Activated T-cell treated with anti-CD3 and anti-CD28 coated beads, Interleukin-2, amount 50 U/mL, for 48 hours (primary cell): Measurements from ENCODE around the gene CHST15.

Source experiments
- DNase-seq, 2 experiments: peaks; one replicate each; pipeline ENCODE4 v3.0.0-alpha.2; 2020

The CHST15 gene

GRCh38 chr10:124025660-124026588 is 67.5 kb downstream of the CHST15 start:
- no peak for DNase-seq

DNA sequence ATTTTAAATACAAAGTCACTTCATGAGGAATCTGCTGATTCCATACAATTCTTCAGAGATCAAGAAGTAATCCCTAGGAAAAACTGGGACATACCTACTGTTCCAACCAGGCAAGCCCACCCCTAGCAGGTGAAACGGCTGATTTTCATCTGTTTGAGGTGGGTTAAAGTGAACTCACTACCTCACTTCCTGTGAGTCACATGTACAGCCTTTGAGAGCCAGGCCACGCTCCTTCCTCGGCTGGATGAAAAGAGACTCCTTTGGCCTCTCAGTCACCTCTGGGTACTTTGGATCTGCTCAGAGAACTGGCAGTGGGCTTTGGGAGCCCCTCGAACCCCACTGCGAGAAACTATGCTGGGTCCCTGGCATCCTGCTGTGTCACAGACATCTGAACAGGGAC is 68.2 kb downstream of the CHST15 start:
- DNase-seq, result no peak

GRCh38 chr10:124022066-124022465 is 71.3 kb downstream of the CHST15 start:
- no peak for DNase-seq

GRCh38 chr10:124020981-124021815 is 72.2 kb downstream of the CHST15 start:
- DNase-seq, result no peak

- no peak for DNase-seq
These were observed 73.3 kb downstream of the CHST15 start for GRCh38 chr10:124019886-124020797.

DNA sequence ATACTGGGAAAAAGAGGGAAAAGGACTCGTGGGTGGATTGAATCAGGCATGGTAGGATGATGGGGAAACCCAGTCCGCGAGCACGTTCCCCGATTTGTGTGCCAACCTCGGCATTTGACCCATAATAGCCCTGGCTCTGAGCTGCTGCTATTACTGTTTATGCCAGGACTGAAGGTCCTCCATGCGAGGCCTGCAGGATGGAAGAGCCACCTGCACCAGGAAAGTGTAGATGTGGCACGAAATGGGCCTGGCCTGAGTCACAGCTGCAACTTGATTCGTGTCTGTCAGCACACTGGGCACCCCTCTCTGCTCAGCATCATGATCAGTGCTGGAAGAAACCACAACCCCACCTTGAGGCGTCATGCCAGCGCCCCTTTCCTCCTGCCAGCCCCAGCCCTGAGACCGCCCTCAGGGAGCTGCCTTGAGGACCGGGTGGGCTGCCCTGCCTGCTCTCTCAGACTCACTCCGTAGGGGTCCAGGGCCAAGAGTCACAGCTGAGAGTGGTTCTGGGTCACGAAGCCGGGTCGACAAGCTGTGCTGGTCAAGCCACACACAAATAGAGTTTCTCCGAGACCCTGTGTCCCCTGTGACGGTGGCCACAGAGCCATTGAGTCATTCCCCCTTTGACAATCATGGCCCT is 74.4 kb downstream of the CHST15 start:
- no peak for DNase-seq

DNA sequence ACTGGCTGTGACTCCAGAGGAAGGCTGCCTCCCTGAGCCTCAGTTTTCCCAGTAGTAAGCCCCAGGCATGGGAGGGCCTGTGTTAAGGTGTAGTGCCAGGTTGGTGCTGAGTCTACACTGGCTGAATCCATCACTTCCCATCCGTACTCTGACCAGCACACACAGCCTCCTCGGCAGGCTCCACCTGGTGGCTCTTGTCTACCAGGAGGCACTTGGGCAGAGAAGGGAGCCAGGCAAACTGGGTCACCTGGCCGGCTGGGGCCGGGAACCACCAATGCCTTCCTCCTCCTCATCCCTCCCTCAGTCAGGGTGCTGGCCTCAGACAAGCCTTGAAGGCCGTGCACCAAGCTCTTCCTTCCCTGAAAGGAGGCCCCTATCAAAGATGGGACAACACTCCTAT is 75.7 kb downstream of the CHST15 start:
- no peak for DNase-seq

DNA sequence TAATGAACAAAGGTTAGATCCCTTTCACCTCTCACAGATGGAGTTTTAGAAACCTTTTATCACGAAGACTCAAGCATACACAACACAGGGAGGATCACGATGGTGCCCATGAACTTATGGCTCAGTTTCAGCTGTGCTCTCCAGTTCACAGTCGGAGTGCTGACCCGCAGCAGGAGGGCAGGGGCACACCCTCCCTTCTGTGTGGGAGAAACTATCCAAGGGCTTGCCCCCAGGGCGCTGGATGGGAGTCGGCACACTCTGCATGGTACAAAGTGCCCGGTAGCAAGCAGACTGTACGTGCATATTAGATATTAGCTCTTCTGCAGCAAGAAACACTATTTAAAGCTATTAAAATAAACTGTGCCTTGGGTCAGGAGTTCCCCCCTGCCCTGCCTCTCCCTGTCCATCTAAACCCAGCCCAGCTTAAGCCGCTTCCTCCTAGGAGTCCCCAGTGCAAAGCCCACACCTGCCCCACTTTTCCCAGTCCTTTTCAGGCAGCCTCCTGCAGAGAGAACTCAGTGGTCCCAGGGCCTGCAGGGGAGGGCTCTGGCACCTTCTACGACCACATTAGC is 76.5 kb downstream of the CHST15 start:
- no peak for DNase-seq

DNA sequence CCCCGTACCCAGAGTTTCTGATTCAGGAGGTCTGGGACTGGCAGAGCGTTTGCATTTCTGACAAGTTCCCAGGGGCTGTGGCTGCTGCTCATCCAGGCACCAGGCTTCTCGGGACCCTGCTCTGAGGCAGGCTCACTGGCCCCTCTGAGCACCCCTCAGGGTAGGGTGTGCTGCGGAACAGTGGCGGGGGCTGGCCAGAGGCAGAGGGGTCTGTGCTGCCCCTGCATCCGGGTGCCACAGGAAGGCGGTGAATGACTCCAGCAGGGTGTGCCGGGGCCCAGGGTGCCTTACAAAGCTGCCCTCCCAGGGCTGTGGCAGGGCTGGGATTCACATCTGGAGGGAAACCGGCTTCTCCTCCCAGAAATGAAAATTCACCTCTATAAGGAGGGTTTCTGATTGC is 77.4 kb downstream of the CHST15 start:
- no peak for DNase-seq

DNA sequence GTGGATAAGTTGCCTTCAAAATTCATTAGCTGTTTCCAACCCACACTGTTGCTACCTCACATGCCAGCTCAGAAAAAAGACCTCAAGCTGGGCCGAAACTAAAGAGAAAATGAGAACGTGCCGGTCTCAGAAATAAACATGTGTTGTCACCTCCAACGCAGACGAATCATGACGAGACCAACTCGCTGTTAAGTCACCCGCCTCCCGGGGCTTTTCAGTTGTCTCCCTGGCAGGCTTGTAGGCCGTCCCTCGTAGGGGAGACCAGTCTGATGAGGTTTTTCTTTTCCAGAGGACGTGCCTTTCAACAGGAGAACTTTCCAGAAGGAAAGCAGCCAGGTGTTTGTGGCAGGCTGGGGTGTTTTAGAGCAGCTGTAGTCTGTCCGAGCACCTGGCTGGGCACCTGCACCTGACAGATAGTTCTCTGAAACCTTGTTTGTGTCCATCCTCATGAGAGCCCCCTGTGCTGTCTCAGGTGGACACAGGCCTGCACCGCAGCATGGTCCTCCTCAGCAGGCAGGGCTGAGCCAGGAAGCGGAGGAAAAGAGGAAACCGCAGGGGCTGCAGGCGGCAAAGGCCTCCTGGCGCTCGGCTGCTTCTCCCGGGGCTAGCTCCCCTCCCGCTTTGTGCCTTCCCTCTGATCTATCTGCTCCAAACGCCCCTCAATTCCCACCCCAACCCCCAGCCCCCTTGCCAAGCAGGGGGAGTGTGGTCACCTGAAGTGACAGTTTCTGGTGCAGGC is 78.8 kb downstream of the CHST15 start:
- no peak for DNase-seq

- DNase-seq, result no peak
These were observed 79.5 kb downstream of the CHST15 start for GRCh38 chr10:124013916-124014315.

- no peak for DNase-seq
These were observed 80.4 kb downstream of the CHST15 start for GRCh38 chr10:124012991-124013390.

- DNase-seq, result no peak
These were observed 80.8 kb downstream of the CHST15 start for GRCh38 chr10:124012583-124012982.

- no peak for DNase-seq
These were observed 81.3 kb downstream of the CHST15 start for GRCh38 chr10:124012066-124012465.

DNA sequence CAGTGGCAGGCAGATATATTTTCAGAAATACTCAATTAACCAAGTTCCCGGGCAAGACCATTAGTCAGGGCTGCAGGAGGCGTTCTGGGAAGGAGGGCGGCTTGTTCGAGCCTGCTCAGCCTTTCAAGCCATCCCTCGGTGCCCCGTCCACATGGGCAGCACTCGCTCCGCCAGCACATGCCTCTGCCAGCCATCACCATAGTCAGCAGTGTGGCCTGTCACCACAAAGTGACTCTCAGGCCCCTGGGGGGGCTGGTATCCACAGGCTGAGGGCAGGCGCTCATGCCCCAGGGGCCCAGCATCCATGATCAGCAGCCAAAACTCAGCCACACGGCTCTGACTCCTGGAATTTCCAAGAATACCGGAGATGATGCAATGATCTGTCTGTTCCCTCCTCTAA is 81.9 kb downstream of the CHST15 start:
- DNase-seq, result no peak

DNA sequence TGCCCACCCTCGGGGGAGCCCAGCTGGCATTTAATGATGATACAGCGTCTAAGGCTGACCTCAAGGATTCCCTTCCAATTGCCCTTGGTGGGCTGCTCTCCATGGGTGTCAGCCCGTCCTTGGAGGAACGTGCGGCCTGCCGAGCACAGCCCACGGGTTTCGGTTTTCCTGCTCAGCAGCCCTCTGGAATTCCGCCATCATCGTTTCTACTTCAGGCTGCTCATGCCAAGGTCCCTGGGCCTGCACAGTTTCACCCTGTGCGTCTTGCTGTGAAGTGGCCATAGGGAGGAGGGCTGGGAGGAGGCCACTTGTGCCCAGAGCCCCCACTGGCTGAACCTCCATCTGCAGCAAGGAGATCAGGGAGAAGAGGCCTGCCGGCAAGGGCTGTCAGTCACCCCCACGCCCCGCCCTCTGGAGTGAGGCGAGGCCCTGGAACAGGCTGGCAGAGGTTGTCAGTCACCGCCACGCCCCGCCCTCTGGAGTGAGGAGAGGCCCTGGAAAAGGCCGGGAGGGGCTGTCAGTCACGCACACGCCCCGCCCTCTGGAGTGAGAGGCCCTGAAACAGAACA is 82.8 kb downstream of the CHST15 start:
- DNase-seq, result no peak

GRCh38 chr10:124010024-124010423 is 83.4 kb downstream of the CHST15 start:
- DNase-seq, result no peak

DNA sequence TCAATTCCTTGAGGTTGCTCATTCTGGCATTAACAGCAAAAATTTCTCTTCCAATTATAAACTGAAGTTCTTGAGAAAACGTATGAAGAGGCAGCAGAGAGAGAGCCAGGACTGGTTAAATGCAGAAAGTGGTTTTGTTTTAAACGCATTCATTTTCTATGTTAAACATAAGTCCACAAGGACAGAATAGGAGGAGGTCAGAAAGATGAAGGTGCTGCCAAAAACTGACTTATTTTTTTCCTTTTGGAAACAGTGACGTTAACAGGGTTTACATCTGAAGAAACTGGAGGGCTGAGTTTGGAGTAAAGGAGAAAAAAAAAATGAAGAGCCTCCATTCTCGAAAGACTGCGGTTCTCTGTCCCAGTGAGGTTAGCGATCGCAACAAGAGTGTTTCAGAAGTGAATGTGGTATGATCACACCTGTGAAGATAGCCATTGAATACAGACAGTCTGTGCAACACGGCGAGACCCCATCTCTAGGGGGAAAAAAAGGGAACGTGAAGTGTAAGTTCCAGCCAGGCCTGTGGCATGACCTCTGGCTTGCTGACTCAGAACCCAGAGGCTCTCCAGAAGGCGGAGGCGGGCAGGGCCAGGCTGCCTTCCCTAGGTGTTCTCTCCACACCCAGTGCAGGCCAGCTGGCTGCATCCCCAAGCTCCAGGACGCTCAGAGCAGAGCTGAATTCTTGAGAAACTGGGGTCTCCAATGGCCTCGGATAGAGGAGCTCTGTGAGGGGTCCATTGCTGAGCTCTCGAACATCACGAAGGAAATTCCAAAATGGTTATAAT is 84.0 kb downstream of the CHST15 start:
- DNase-seq, result no peak

GRCh38 chr10:124008681-124009080 is 84.7 kb downstream of the CHST15 start:
- DNase-seq, result no peak

GRCh38 chr10:124008187-124008586 is 85.2 kb downstream of the CHST15 start:
- no peak for DNase-seq
